Measurements from ENCODE around the gene ADNP2.
"Not testable (repeated sequence)": the region's sequence is repeated elsewhere in the genome, so short reads cannot be mapped to it uniquely, and the experiment has no call there.

ADNP2 gene

DNA sequence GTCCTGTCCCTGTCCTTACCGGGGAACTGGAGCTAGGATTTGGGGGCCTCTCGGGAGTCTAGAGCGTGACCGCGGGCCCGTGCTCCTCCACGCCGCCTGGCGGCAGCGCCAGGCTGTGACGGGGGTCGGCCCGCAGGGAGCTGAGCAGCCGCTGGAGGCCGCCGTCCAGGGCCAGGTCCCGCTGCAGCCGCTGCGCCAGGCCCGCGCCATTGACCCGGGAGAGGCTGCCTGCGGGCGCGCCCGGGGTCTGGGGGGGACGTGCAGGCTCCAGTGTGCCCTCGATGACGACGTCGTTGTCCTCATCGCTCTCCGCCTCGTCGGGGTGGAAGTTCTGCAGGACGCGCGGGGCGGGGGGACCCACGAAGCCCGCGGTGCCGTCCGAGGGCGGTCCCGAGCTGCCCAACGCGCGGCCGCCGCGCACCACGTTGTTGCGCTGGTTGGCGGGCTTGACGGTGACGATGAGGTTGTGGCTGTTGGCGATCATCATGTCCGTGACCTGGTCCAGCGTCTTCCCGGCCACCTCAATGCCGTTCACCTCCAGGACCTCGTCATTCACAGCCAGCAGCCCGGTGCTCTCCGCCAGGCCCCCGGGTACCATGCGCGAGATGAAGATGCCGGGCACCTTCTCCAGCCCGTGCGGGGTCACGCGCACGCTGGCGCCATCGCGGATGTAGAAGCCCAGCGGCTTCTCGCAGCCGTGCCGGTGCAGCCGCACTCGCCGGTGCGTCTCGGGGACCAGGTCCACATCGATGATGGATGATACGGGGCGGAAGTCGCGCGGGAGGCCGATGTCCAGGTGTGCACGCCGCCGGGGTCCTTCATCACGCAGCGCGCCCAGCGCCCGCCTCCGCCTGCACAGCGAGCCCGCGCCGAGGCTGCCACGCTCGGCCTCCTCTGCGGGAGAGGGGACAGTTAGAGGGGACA lies 50.9 kb downstream of the ADNP2 start:
- Mint-ChIP-seq H3K27me3 (peaks cover 44% of the 10 kb centered on the region), H3K4me3 (no peak overlapping the region), H3K9me3 (peaks cover 9% of the 10 kb centered on the region), H3K4me1 (no peaks in the 10 kb centered on the region), H3K36me3 (ENCODE audit: insufficient read depth) (no peaks in the 10 kb centered on the region), H3K27ac (ENCODE audit: low read depth) (no peak overlapping the region)
- peak; percentile 72 for ATAC-seq (replicated peaks; ENCODE audit: extremely low read depth, poor library complexity, severe bottlenecking)
- peak in 1 of 2 donors; percentile 33 for DNase-seq (ENCODE audit: low spot score in 2 of 2)

DNA sequence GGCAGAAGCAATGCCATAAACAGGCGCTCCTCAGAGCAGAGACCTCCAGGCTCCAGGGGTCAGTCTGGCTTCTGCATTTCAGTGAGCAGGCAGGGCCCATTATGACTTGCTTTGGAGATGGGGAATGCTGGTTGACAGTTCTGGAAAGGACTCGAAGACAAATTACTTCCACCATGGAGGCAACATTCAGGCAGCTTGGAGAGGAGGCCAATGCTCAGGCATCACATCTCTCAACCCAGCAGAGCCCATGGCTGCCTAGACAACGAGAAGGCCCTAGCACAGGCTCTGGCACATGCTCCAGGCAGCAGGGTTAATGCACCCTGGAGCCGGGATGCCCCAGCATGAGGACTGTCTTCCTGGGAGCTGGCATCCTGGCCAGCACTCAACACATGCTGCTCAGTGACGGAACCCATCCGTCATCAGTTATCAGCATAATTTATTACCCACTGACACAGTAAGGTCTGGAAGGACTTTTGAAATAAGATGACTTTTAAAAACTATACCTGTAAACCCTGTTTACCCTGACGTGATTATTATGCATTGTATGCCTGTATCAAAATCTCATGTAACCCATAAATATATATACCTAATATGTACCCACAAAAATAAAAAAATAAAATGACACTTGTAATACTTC lies 52.8 kb downstream of the ADNP2 start:
- DNase-seq (ENCODE audit: low spot score in 2 of 2) (no peak), ATAC-seq (replicated peaks; ENCODE audit: extremely low read depth, poor library complexity, severe bottlenecking) (no peak)
- Mint-ChIP-seq H3K36me3 (ENCODE audit: insufficient read depth) (no peaks in the 10 kb centered on the region), H3K4me3 (no peak overlapping the region), H3K27ac (ENCODE audit: low read depth) (no peak overlapping the region), H3K27me3 (peaks cover 44% of the 10 kb centered on the region), H3K9me3 (peaks cover 9% of the 10 kb centered on the region), H3K4me1 (no peaks in the 10 kb centered on the region)

DNA sequence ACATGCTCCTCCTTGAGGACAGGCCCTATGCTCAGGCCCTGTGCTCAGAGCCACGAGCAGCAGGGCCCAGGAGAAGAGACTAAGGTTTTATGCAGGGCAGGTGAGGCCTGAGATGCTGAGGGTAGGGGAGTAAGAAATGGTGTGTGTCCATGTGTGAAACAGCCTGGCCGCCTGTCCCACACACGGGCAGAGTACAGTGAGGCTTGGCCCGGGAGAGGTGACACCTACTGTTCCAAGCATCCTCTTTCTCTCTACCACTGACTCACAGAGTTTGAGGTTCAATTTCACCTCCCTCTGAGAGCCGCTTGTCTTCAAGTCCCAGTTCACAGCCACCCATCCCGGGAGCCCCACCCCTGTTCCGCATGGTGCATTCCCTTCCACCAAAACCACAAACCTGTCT lies 54.1 kb downstream of the ADNP2 start:
- ATAC-seq (replicated peaks; ENCODE audit: extremely low read depth, poor library complexity, severe bottlenecking) (no peak), DNase-seq (ENCODE audit: low spot score in 2 of 2) (no peak)
- no peaks in the 10 kb centered on the region for H3K4me1 Mint-ChIP-seq
- no peak overlapping the region for H3K4me3 Mint-ChIP-seq
- H3K27me3 Mint-ChIP-seq = peaks cover 44% of the 10 kb centered on the region
- H3K27ac Mint-ChIP-seq (ENCODE audit: low read depth) = no peak overlapping the region
- peaks cover 9% of the 10 kb centered on the region for H3K9me3 Mint-ChIP-seq
- H3K36me3 Mint-ChIP-seq (ENCODE audit: insufficient read depth) = no peaks in the 10 kb centered on the region

DNA sequence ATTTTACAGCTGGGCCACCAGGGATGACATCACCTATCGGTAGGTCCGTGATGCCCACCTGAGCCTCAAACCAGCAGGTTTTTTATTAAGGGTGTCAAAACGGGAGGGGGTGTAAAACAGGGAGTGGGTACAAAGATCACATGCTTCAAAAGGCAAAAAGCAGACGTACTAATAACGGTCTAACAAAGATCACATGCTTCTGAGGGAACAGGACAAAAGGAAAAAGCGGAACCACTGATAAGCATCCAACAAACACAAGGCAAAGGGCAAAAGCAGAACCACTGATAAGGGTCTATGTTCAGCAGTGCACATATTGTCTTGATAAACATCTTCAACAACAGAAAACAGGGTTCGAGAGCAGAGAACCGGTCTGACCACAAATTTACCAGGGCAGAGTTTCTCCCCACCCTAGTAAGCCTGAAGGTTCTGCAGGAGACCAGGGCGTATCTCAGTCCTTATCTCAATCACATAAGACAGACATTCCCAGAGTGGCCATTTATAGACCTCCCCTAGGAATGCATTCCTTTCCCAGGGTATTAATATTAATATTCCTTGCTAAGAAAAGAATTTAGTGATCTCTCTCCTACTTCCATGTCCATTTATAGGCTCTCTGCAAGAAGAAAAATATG lies 55.8 kb downstream of the ADNP2 start:
- H3K36me3 Mint-ChIP-seq (ENCODE audit: insufficient read depth); H3K9me3 Mint-ChIP-seq: not testable (repeated sequence)
- H3K27me3 Mint-ChIP-seq = peaks cover 54% of the 10 kb centered on the region

DNA sequence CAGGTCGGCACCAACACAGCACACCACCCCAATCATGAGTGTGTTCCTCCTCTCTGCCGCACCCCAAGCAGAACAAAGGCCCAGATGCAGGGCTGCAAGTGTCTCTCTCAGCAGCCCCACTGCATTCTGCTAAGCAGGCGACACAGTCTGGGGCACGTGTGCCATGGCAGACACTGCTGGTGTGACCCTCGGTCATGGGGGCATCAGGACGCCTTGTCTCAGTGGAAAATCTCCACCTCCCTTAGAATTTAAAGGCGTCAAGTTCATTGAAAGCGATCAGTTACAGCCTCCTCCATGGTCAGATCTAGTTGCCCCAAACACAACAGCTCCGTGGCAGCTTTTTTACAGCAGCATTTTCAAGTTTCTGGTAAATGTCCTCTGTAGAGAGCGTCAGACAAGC lies 57.2 kb downstream of the ADNP2 start:
- Mint-ChIP-seq H3K4me3 (no peak overlapping the region), H3K9me3 (peaks cover 9% of the 10 kb centered on the region), H3K27me3 (peaks cover 55% of the 10 kb centered on the region), H3K36me3 (ENCODE audit: insufficient read depth) (no peaks in the 10 kb centered on the region), H3K4me1 (peaks cover 2% of the 10 kb centered on the region), H3K27ac (ENCODE audit: low read depth) (no peak overlapping the region)
- DNase-seq (ENCODE audit: low spot score in 2 of 2) (no peak), ATAC-seq (replicated peaks; ENCODE audit: extremely low read depth, poor library complexity, severe bottlenecking) (no peak)

More for the DNA sequence above, 55.8 kb downstream of the ADNP2 start:
- H3K4me3 Mint-ChIP-seq; DNase-seq (ENCODE audit: low spot score in 2 of 2); H3K27ac Mint-ChIP-seq (ENCODE audit: low read depth); H3K4me1 Mint-ChIP-seq; ATAC-seq (replicated peaks; ENCODE audit: extremely low read depth, poor library complexity, severe bottlenecking): not testable (repeated sequence)

DNA sequence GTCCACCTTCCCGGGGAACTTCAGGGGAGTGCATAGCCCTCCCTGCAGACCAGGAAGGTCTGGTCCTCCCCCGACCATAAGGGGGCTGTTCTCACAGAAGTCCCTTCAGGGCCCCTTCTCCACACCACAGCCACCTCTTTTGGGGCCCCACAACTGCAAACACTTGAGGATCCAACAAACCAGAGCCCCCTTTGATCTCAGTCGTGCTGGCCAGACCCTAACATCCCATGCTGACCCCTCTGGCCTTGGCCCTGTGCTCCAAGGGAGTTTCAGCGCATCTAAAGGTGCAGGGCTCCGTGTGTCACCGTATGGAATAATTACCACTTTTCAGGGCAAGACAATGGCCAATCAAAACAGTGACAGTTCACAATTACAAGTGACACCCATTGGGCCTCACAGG lies 57.7 kb downstream of the ADNP2 start:
- Mint-ChIP-seq H3K9me3 (peaks cover 9% of the 10 kb centered on the region), H3K4me3 (no peak overlapping the region), H3K27ac (ENCODE audit: low read depth) (no peak overlapping the region), H3K36me3 (ENCODE audit: insufficient read depth) (no peaks in the 10 kb centered on the region), H3K4me1 (peaks cover 7% of the 10 kb centered on the region), H3K27me3 (peaks cover 55% of the 10 kb centered on the region)
- ATAC-seq (replicated peaks; ENCODE audit: extremely low read depth, poor library complexity, severe bottlenecking) (no peak), DNase-seq (ENCODE audit: low spot score in 2 of 2) (no peak)

DNA sequence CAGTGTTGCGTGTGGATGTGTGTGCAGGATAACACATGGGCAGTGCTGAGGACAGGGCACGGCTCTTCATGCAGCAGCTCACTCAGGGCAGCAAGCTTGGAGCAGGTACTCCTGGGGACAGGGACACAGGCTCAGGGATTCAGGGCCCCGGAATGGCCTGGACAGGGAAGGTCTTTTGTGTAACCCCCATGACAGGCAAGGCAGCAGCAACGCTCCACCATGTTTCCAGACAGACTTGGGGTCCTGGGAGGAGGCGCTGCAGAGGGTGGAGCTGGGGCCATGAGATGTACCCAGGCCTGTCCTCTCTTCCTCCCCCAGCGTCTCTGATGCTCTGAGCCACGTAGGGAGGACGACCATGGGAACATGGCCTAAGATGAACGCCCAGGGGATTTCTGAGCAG lies 58.3 kb downstream of the ADNP2 start:
- peaks cover 52% of the 10 kb centered on the region for H3K27me3 Mint-ChIP-seq
- no peak for DNase-seq (ENCODE audit: low spot score in 2 of 2)
- peaks cover 9% of the 10 kb centered on the region for H3K9me3 Mint-ChIP-seq
- H3K4me1 Mint-ChIP-seq = peaks cover 13% of the 10 kb centered on the region
- ATAC-seq (replicated peaks; ENCODE audit: extremely low read depth, poor library complexity, severe bottlenecking) = no peak
- H3K27ac Mint-ChIP-seq (ENCODE audit: low read depth) = no peak overlapping the region
- H3K4me3 Mint-ChIP-seq = no peak overlapping the region
- H3K36me3 Mint-ChIP-seq (ENCODE audit: insufficient read depth) = no peaks in the 10 kb centered on the region

DNA sequence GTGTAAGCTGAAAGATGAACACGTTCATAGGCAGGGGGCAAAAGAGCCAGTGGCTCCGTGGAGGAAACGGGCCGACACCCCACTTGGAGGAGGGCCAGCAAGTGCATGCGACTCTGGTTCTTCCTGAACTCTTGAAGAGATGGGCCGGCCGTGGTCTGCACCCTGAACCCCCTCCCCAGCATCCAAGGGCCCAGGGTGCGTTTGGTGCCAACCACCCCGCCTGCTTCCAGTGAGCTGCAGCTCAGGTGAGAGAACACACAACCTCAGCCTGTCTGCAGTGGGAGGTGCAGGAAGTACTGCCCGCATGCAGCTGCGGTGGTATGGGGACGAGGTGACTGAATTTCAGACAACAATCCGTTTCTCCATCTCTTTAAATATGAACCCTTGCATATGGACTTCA lies 58.9 kb downstream of the ADNP2 start:
- H3K27ac Mint-ChIP-seq (ENCODE audit: low read depth) = no peak overlapping the region
- ATAC-seq (replicated peaks; ENCODE audit: extremely low read depth, poor library complexity, severe bottlenecking) (peak; percentile 28), DNase-seq (ENCODE audit: low spot score in 2 of 2) (no peak)
- H3K9me3 Mint-ChIP-seq = peaks cover 9% of the 10 kb centered on the region
- H3K4me3 Mint-ChIP-seq = no peak overlapping the region
- no peaks in the 10 kb centered on the region for H3K36me3 Mint-ChIP-seq (ENCODE audit: insufficient read depth)
- peaks cover 46% of the 10 kb centered on the region for H3K27me3 Mint-ChIP-seq
- peaks cover 15% of the 10 kb centered on the region for H3K4me1 Mint-ChIP-seq

DNA sequence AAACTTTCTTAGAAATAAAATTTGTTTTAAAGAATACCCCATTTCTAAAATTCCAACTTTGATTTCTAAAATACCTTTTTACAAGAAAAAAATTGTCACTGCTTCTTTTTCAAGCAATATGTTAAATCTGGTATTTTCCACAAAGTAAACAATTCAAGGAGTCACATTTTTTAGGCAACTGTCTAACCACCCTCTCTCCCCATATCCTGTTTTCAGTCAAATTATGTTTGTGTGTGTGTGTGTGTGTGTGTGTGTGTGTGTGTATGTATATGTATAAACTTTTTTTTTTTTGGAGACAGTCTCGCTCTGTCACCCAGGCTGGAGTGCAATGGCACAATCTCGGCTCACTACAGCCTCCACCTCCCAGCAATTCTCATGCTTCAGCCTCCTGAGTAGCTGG lies 59.3 kb downstream of the ADNP2 start:
- H3K9me3 Mint-ChIP-seq = peaks cover 9% of the 10 kb centered on the region
- H3K4me3 Mint-ChIP-seq = no peak overlapping the region
- no peak for DNase-seq (ENCODE audit: low spot score in 2 of 2)
- peaks cover 42% of the 10 kb centered on the region for H3K27me3 Mint-ChIP-seq
- no peaks in the 10 kb centered on the region for H3K36me3 Mint-ChIP-seq (ENCODE audit: insufficient read depth)
- no peak for ATAC-seq (replicated peaks; ENCODE audit: extremely low read depth, poor library complexity, severe bottlenecking)
- H3K27ac Mint-ChIP-seq (ENCODE audit: low read depth) = no peak overlapping the region
- H3K4me1 Mint-ChIP-seq = peaks cover 15% of the 10 kb centered on the region

DNA sequence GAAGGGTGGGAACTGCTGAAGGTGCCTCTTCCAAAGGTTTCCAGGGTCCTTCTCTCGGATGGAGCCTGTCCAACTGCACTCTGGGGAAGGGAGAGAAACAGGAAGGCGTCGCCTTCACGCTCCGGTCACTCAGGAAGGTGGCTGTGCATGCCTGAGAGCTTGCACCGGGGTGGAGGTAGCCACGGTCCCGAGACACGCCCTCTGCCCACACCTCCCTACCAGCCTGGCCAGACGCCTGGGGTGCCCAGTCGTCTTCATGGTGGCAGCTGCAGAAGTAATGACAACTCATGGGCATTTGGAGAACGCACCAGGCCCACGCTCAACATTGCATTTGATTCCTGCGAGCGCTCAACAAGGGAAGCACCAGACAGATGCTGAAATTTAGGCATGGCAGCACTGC lies 59.9 kb downstream of the ADNP2 start:
- Mint-ChIP-seq H3K4me1 (peaks cover 15% of the 10 kb centered on the region), H3K36me3 (ENCODE audit: insufficient read depth) (no peaks in the 10 kb centered on the region), H3K27me3 (peaks cover 35% of the 10 kb centered on the region), H3K27ac (ENCODE audit: low read depth) (no peak overlapping the region), H3K9me3 (peaks cover 9% of the 10 kb centered on the region), H3K4me3 (no peak overlapping the region)
- no peak for ATAC-seq (replicated peaks; ENCODE audit: extremely low read depth, poor library complexity, severe bottlenecking)
- no peak for DNase-seq (ENCODE audit: low spot score in 2 of 2)

DNA sequence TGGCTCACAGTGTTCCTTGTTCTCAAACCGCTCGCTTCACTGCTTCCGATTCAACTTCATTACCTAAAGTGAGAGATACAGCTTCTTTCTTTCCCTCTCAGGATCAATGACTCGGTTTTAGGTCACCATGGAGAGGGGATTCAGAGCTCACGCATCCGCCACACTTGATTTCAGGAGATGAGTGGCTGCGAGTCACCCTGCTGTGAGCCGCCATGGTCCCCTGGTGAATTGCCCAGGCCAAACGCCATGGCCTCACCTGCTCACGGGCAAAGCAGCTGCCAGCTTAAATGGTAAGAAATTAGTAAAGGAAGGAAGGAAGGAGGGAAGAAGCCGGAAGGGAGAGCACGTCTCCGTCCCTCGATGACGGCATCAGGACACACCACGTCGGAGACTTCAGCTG lies 60.5 kb downstream of the ADNP2 start:
- no peak overlapping the region for H3K27ac Mint-ChIP-seq (ENCODE audit: low read depth)
- peaks cover 15% of the 10 kb centered on the region for H3K4me1 Mint-ChIP-seq
- H3K27me3 Mint-ChIP-seq = peaks cover 29% of the 10 kb centered on the region
- no peak overlapping the region for H3K4me3 Mint-ChIP-seq
- peaks cover 4% of the 10 kb centered on the region for H3K9me3 Mint-ChIP-seq
- H3K36me3 Mint-ChIP-seq (ENCODE audit: insufficient read depth) = no peaks in the 10 kb centered on the region
- DNase-seq (ENCODE audit: low spot score in 2 of 2) (no peak), ATAC-seq (replicated peaks; ENCODE audit: extremely low read depth, poor library complexity, severe bottlenecking) (no peak)

DNA sequence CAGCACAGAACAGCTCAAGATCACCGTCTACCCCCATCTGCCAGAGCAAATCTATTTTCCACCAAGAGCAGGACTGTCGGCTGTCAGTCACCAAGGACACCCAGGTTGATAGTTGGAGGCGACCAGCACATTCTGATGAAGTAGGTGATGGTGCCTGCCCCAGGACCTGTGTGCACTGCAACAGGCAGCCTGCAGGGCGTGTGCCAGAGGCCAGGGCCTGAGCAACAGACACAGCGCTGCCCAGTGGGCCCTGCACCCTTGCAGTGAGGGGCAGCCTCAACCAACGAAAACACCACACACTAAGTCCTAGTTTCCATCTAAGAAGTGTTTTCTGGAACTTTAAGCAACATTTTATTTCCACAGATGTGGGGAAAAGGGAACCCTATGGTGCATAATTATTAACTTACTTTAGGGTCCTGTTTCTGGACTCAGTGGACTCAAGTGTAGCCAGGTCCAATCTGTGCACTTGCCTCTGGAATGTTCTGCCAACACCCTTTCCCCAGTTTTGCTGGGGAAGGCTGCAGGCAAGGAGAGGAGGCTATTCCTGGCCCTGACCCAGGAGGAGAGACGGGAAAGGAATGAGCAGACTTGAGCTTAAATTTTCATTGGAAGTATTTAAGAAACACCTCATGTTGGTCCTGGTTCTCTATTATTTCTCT lies 61.5 kb downstream of the ADNP2 start:
- H3K4me1 Mint-ChIP-seq = peaks cover 23% of the 10 kb centered on the region
- no peak overlapping the region for H3K4me3 Mint-ChIP-seq
- DNase-seq (ENCODE audit: low spot score in 2 of 2) (no peak), ATAC-seq (replicated peaks; ENCODE audit: extremely low read depth, poor library complexity, severe bottlenecking) (no peak)
- peaks cover 27% of the 10 kb centered on the region for H3K27me3 Mint-ChIP-seq
- H3K27ac Mint-ChIP-seq (ENCODE audit: low read depth) = no peak overlapping the region
- peaks cover 7% of the 10 kb centered on the region for H3K36me3 Mint-ChIP-seq (ENCODE audit: insufficient read depth)
- H3K9me3 Mint-ChIP-seq = no peaks in the 10 kb centered on the region
